Breast epithelium (tissue), 4 donors: Measurements from ENCODE around the gene ADRA1B. TPM values are rescaled to one million over a fixed set of nuclear protein-coding genes. Genes with fewer than 3 reads are reported as not detected.

Experiments used
- DNase-seq, 2 donors: peaks; one replicate each; pipeline ENCODE4 v3.0.0-alpha.2; 2019; ENCODE audit warnings: low spot score in 2 of 2
- H3K27ac ChIP-seq, 2 donors: fragments of 200-600 bp; sonication (generic) in 1 of 2; one replicate each; pipeline ENCODE4 v1.5.1; 2016 to 2019; ENCODE audit warnings: mild to moderate bottlenecking in 1 of 2
- H3K27me3 ChIP-seq, 2 donors: fragments of 200-600 bp; sonication (generic) in 1 of 2; one replicate each; pipeline versions ENCODE4 v1.5.1 to v1.6.0; 2017 to 2019; ENCODE audit warnings: control low read depth in 1 of 2, mild to moderate bottlenecking in 1 of 2
- H3K36me3 ChIP-seq: fragments of 200-600 bp; one replicate; pipeline ENCODE4 v1.5.1; 2019
- H3K4me1 ChIP-seq, 2 donors: fragments of 200-600 bp; sonication (generic); one replicate each; pipeline ENCODE4 v1.5.1; 2016 to 2019; ENCODE audit warnings: control low read depth in 1 of 2
- H3K4me3 ChIP-seq, 3 donors: fragments of 200-600 bp; sonication (generic); 1 replicate in 2 of 3; 2 replicates in 1 of 3; pipeline ENCODE4 v1.5.1; 2016 to 2019; ENCODE audit warnings: mild to moderate bottlenecking in 3 of 3, moderate library complexity in 2 of 3
- H3K9me3 ChIP-seq, 2 donors: fragments of 200-600 bp; sonication (generic) in 1 of 2; one replicate each; pipeline ENCODE4 v1.5.1; 2016 to 2019; ENCODE audit warnings: control low read depth in 1 of 2
- CTCF ChIP-seq, 3 donors: fragments of 450-650 bp; IDR thresholded peaks; one replicate each; pipeline ENCODE4 v1.5.1; 2016 to 2017; ENCODE audit warnings: antibody characterized with exemption in 3 of 3, mild to moderate bottlenecking in 3 of 3, moderate library complexity in 3 of 3
- POLR2A ChIP-seq: fragments of 450-650 bp; IDR thresholded peaks from one replicate; pipeline ENCODE4 v1.6.1; 2016; ENCODE audit warnings: antibody characterized with exemption, mild to moderate bottlenecking, moderate library complexity
- POLR2AphosphoS5 ChIP-seq, 3 donors: sonication (generic); formaldehyde crosslinking; IDR thresholded peaks; one replicate each; pipeline ENCODE4 v1.6.1; 2017; ENCODE audit warnings: antibody characterized with exemption in 3 of 3
- intact Hi-C: fragments of 100-400 bp; cut with DNase I; formaldehyde crosslinking; loops from one replicate; pipeline ENCODE4 v1.15.1; 2023; ENCODE audit warnings: low total_unique reads
- total RNA-seq, 3 donors: library from RNA; depleted of rRNA; stranded (reverse); fragments of >200 nt; gene quantifications; one replicate each; pipeline ENCODE4 v1.1.0, GENCODE V29; 2016

Gene ADRA1B
- total RNA-seq, 3 donors from 2014 or later, result 0.33 to 2.9 (median 0.88) TPM

GRCh38 chr5:159913501-159913900, 2.8 kb upstream of the ADRA1B start:
- Histone ChIP-seq H3K36me3 (no peaks in the 10 kb centered on the region), H3K4me3 (no peak overlapping the region), H3K9me3 (no peaks in the 10 kb centered on the region), H3K27me3 (peaks cover 0 to 15% of the 10 kb centered on the region in 2 donors), H3K27ac (no peak overlapping the region), H3K4me1 (peaks cover 0 to 4% of the 10 kb centered on the region in 2 donors)
- DNase-seq, result no peak
- TF ChIP-seq CTCF (IDR thresholded peaks at IDR 0.05) (no peak), POLR2A (no peak), POLR2AphosphoS5 (IDR thresholded peaks at IDR 0.05) (no peak)
- intact Hi-C loops, result no loop called here

GRCh38 chr5:159916841-159917761, 819 bp downstream of the ADRA1B start:
- Histone ChIP-seq H3K4me3 (peak overlapping the region; percentile 38 to 76 (median 51)), H3K27me3 (peaks cover 0 to 13% of the 10 kb centered on the region in 2 donors), H3K36me3 (no peaks in the 10 kb centered on the region), H3K4me1 (peaks cover 0 to 4% of the 10 kb centered on the region in 2 donors), H3K9me3 (no peaks in the 10 kb centered on the region), H3K27ac (no peak overlapping the region)
- no peak for DNase-seq
- intact Hi-C loops, result no loop called here
- TF ChIP-seq CTCF (IDR thresholded peaks at IDR 0.05), result no peak

- Histone ChIP-seq H3K4me1 (no peaks in the 10 kb centered on the region), H3K36me3 (no peaks in the 10 kb centered on the region), H3K27me3 (peaks cover 0 to 8% of the 10 kb centered on the region in 2 donors), H3K27ac (no peak overlapping the region), H3K4me3 (peak overlapping the region in 1 of 3 donors; percentile 38), H3K9me3 (no peaks in the 10 kb centered on the region)
- TF ChIP-seq POLR2AphosphoS5 (IDR thresholded peaks at IDR 0.05) (no peak), CTCF (IDR thresholded peaks at IDR 0.05) (no peak), POLR2A (no peak)
- intact Hi-C loops, result no loop called here
- DNase-seq, result no peak
Observed at GRCh38 chr5:159917994-159918393, 1.7 kb downstream of the ADRA1B start.

GRCh38 chr5:159921721-159922120, 5.4 kb downstream of the ADRA1B start:
- H3K36me3 ChIP-seq, result no peaks in the 10 kb centered on the region
- no peak for DNase-seq
- H3K9me3 ChIP-seq, result no peaks in the 10 kb centered on the region
- H3K4me3 ChIP-seq, result no peak overlapping the region
- H3K27me3 ChIP-seq, result peaks cover 0 to 13% of the 10 kb centered on the region in 2 donors
- H3K4me1 ChIP-seq, result no peaks in the 10 kb centered on the region
- no peak for TF ChIP-seq CTCF (IDR thresholded peaks at IDR 0.05)
- no peak for TF ChIP-seq POLR2A
- TF ChIP-seq POLR2AphosphoS5 (IDR thresholded peaks at IDR 0.05), result no peak
- H3K27ac ChIP-seq, result no peak overlapping the region
- intact Hi-C loops, result no loop called here

GRCh38 chr5:159923008-159923407, 6.7 kb downstream of the ADRA1B start:
- Histone ChIP-seq H3K36me3 (no peaks in the 10 kb centered on the region), H3K4me3 (no peak overlapping the region), H3K27me3 (peaks cover 0 to 13% of the 10 kb centered on the region in 2 donors), H3K4me1 (no peaks in the 10 kb centered on the region), H3K27ac (no peak overlapping the region), H3K9me3 (no peaks in the 10 kb centered on the region)
- intact Hi-C loops, result no loop called here
- no peak for DNase-seq
- no peak for TF ChIP-seq POLR2AphosphoS5 (IDR thresholded peaks at IDR 0.05)
